Astrocyte (in vitro differentiated cells and primary cell): ENCODE results near the gene RPAIN. TPM values are rescaled to one million over a fixed set of nuclear protein-coding genes. Genes with fewer than 3 reads are reported as not detected.

Experiments
- DNase-seq: peaks from one replicate; pipeline ENCODE4 v3.0.0-alpha.2; 2010; ENCODE audit warnings: low read depth
- FAIRE-seq: peaks from 2 replicates; lab custom pipeline; 2011; peaks lifted over from hg19 to GRCh38; lab: Jason Lieb, UNC
- H2AFZ ChIP-seq: 2 replicates; pipeline ENCODE4 v1.6.0; 2012; ENCODE audit warnings: low read depth, low read length, inconsistent platforms
- H3K27ac ChIP-seq: 2 replicates; pipeline ENCODE4 v1.5.1; 2011; ENCODE audit warnings: low read depth, low read length, inconsistent platforms
- H3K27me3 ChIP-seq: 2 replicates; pipeline ENCODE4 v1.6.0; 2011; ENCODE audit warnings: low read length, inconsistent platforms; ENCODE audit not compliant: insufficient read depth
- H3K36me3 ChIP-seq: 2 replicates; pipeline ENCODE4 v1.5.1; 2011; ENCODE audit warnings: low read length, inconsistent platforms; ENCODE audit not compliant: insufficient read depth
- H3K4me1 ChIP-seq: 2 replicates; pipeline ENCODE4 v1.5.1; 2011; ENCODE audit warnings: low read length, inconsistent platforms; ENCODE audit not compliant: insufficient read depth
- H3K4me2 ChIP-seq: 2 replicates; pipeline ENCODE4 v1.6.0; 2012; ENCODE audit warnings: low read length, inconsistent platforms
- H3K4me3 ChIP-seq: 2 replicates; pipeline ENCODE4 v1.5.1; 2011; ENCODE audit warnings: low read depth, mild to moderate bottlenecking, low read length, inconsistent platforms; ENCODE audit not compliant: insufficient read depth
- H3K79me2 ChIP-seq: 2 replicates; pipeline ENCODE4 v1.6.0; 2012; ENCODE audit warnings: mild to moderate bottlenecking, low read length, inconsistent platforms; ENCODE audit not compliant: insufficient read depth
- H3K9ac ChIP-seq: 2 replicates; pipeline ENCODE4 v1.6.0; 2012; ENCODE audit warnings: mild to moderate bottlenecking, low read length, inconsistent platforms
- H3K9me3 ChIP-seq: 2 replicates; pipeline ENCODE4 v1.5.1; 2012; ENCODE audit warnings: low read depth, mild to moderate bottlenecking, low read length, inconsistent platforms; ENCODE audit not compliant: insufficient read depth
- H4K20me1 ChIP-seq: 2 replicates; pipeline ENCODE4 v1.6.0; 2012; ENCODE audit warnings: low read length, inconsistent platforms; ENCODE audit not compliant: insufficient read depth
- H3K27ac Mint-ChIP-seq: one replicate; pipeline ENCODE4 v1.8.0; 2021; ENCODE audit warnings: mild to moderate bottlenecking, mixed read lengths; ENCODE audit not compliant: unreplicated experiment
- H3K27me3 Mint-ChIP-seq: one replicate; pipeline ENCODE4 v1.8.0; 2021; ENCODE audit warnings: low read depth, mixed read lengths; ENCODE audit not compliant: unreplicated experiment
- H3K36me3 Mint-ChIP-seq: one replicate; pipeline ENCODE4 v1.8.0; 2021; ENCODE audit warnings: low read depth, mixed read lengths; ENCODE audit not compliant: unreplicated experiment
- H3K4me1 Mint-ChIP-seq: one replicate; pipeline ENCODE4 v1.8.0; 2021; ENCODE audit warnings: low read depth, mixed read lengths; ENCODE audit not compliant: unreplicated experiment
- H3K4me3 Mint-ChIP-seq: one replicate; pipeline ENCODE4 v1.8.0; 2021; ENCODE audit warnings: mild to moderate bottlenecking, moderate library complexity, mixed read lengths; ENCODE audit not compliant: unreplicated experiment
- H3K9me3 Mint-ChIP-seq: one replicate; pipeline ENCODE4 v1.8.0; 2021; ENCODE audit warnings: mild to moderate bottlenecking, mixed read lengths; ENCODE audit not compliant: unreplicated experiment
- EZH2 ChIP-seq: IDR thresholded peaks from 2 replicates; pipeline ENCODE4 v1.6.1; 2012; ENCODE audit warnings: mild to moderate bottlenecking, low read length, inconsistent platforms; ENCODE audit not compliant: insufficient read depth
- total RNA-seq: library from RNA; stranded (reverse); gene quantifications from 2 replicates; pipeline ENCODE4 v1.2.1, GENCODE V29; 2021
- TF ChIP-seq, protein P1 (sequence below): IDR thresholded peaks from 2 replicates; pipeline ENCODE4 v1.5.1; 2011; ENCODE audit warnings: low read depth, mild to moderate bottlenecking, inconsistent platforms, low read length, moderate library complexity; ENCODE audit not compliant: insufficient read depth

RPAIN gene
- total RNA-seq, 1 donor from 2014 or later = 46.5 TPM

DNA sequence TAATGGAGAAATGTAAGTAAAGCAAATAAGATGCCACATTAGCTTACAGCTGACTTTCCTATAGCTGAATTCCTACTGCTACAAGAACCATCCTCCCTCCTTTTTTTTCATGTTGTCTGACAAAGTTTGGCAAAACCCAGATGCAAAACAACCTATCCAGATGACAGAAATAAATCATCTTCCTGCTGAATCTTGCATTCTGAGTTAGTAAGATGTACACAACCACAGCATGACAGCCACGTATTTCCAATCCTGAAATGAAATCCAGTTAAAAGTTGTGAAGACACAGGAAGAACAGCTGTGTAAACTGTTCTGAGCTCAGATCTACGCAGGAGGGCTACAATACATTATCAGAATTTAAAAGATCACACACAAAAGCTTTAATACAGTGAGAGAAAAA lies 53.9 kb downstream of the RPAIN start:
- Histone ChIP-seq H3K27ac (no peak overlapping the region), H3K9ac (no peak overlapping the region), H2AFZ (no peak overlapping the region), H3K27me3 (no peaks in the 10 kb centered on the region), H3K4me2 (no peak overlapping the region), H4K20me1 (peaks cover 15% of the 10 kb centered on the region), H3K4me1 (no peaks in the 10 kb centered on the region), H3K4me3 (no peak overlapping the region), H3K36me3 (peaks cover 35% of the 10 kb centered on the region), H3K9me3 (peaks cover 4% of the 10 kb centered on the region), H3K79me2 (peaks cover 26% of the 10 kb centered on the region)
- Mint-ChIP-seq H3K27ac (no peak overlapping the region), H3K36me3 (peaks cover 8% of the 10 kb centered on the region), H3K9me3 (no peaks in the 10 kb centered on the region), H3K4me1 (no peaks in the 10 kb centered on the region), H3K27me3 (no peaks in the 10 kb centered on the region), H3K4me3 (no peak overlapping the region)
- TF ChIP-seq EZH2 = no peak
- TF ChIP-seq, protein P1, sequence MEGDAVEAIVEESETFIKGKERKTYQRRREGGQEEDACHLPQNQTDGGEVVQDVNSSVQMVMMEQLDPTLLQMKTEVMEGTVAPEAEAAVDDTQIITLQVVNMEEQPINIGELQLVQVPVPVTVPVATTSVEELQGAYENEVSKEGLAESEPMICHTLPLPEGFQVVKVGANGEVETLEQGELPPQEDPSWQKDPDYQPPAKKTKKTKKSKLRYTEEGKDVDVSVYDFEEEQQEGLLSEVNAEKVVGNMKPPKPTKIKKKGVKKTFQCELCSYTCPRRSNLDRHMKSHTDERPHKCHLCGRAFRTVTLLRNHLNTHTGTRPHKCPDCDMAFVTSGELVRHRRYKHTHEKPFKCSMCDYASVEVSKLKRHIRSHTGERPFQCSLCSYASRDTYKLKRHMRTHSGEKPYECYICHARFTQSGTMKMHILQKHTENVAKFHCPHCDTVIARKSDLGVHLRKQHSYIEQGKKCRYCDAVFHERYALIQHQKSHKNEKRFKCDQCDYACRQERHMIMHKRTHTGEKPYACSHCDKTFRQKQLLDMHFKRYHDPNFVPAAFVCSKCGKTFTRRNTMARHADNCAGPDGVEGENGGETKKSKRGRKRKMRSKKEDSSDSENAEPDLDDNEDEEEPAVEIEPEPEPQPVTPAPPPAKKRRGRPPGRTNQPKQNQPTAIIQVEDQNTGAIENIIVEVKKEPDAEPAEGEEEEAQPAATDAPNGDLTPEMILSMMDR = no peak
- FAIRE-seq = no peak
- no peak for DNase-seq

DNA sequence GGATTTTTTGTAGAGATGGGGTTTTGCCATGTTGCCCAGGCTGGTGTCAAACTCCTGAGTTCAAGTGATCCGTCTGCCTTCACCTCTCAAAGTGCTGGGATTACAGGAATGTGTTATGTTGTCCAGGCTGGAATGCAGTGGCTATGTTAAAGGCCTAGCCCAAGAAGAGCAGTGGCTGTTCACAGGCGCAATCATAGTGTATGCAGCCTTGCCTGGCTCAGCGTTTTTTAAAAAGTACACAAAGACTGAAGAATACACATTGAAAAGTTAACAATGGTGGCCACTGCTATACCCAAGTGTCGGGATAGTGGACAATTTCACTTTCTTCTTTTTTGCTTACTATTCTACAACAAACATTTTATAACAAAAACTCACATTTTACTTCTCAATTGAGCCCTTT lies 59.0 kb downstream of the RPAIN start:
- H3K36me3 ChIP-seq = peaks cover 67% of the 10 kb centered on the region
- H3K4me1 ChIP-seq = no peaks in the 10 kb centered on the region
- no peak overlapping the region for H3K27ac ChIP-seq
- no peak for FAIRE-seq
- no peak overlapping the region for H3K4me3 ChIP-seq
- H3K9me3 ChIP-seq = peaks cover 4% of the 10 kb centered on the region
- no peaks in the 10 kb centered on the region for H3K27me3 ChIP-seq
- no peak for TF ChIP-seq EZH2
- H3K4me1 Mint-ChIP-seq = no peaks in the 10 kb centered on the region
- no peak overlapping the region for H2AFZ ChIP-seq
- H3K36me3 Mint-ChIP-seq = peaks cover 16% of the 10 kb centered on the region
- H3K79me2 ChIP-seq = peaks cover 68% of the 10 kb centered on the region
- no peaks in the 10 kb centered on the region for H3K9me3 Mint-ChIP-seq
- H3K27ac Mint-ChIP-seq = no peak overlapping the region
- H3K27me3 Mint-ChIP-seq = no peaks in the 10 kb centered on the region
- peaks cover 27% of the 10 kb centered on the region for H4K20me1 ChIP-seq
- H3K9ac ChIP-seq = no peak overlapping the region
- DNase-seq = no peak
- H3K4me2 ChIP-seq = no peak overlapping the region
- H3K4me3 Mint-ChIP-seq = no peak overlapping the region

DNA sequence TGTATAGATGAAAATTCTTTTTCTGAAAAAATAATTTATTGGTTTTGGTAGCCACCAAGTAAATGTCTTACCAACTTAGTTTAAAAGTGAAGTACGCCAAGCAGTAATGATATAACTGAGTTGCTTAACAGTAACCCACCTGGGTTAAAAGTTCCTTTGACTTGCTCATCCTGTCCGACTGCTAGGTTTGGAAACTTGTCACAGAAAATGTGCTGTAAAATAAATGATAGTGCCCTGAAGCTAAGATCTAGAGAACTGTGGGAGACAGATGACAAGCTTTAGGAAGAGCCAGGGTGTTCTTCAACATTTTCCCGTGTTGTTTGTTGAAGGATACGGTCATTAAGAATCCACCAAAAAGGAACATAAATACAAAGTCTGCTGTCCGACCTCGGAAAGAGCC lies 61.0 kb downstream of the RPAIN start:
- DNase-seq (no peak), FAIRE-seq (no peak)
- no peak overlapping the region for H2AFZ ChIP-seq
- H3K9me3 ChIP-seq = peaks cover 4% of the 10 kb centered on the region
- H3K4me3 Mint-ChIP-seq = no peak overlapping the region
- peaks cover 85% of the 10 kb centered on the region for H3K79me2 ChIP-seq
- H3K27ac Mint-ChIP-seq = no peak overlapping the region
- H3K9me3 Mint-ChIP-seq = no peaks in the 10 kb centered on the region
- H3K27me3 ChIP-seq = no peaks in the 10 kb centered on the region
- H3K9ac ChIP-seq = no peak overlapping the region
- H3K27me3 Mint-ChIP-seq = no peaks in the 10 kb centered on the region
- no peak overlapping the region for H3K4me3 ChIP-seq
- H4K20me1 ChIP-seq = peaks cover 23% of the 10 kb centered on the region
- no peaks in the 10 kb centered on the region for H3K4me1 Mint-ChIP-seq
- no peak overlapping the region for H3K4me2 ChIP-seq
- peaks cover 3% of the 10 kb centered on the region for H3K4me1 ChIP-seq
- TF ChIP-seq, protein P1 = no peak
- TF ChIP-seq EZH2 = no peak
- no peak overlapping the region for H3K27ac ChIP-seq
- H3K36me3 ChIP-seq = peaks cover 61% of the 10 kb centered on the region
- H3K36me3 Mint-ChIP-seq = peaks cover 16% of the 10 kb centered on the region
